SK-N-MC (cell line): ENCODE results near the gene PDE4D.
A peak's percentile ranks its signal among the peaks of the same experiment; 100 is the strongest.

Experiments used
- EZH2 ChIP-seq: fragments of 200-600 bp; sonication (generic); IDR thresholded peaks from one replicate; pipeline ENCODE4 v1.6.1; 2017; ENCODE audit warnings: antibody characterized with exemption
- FOXP2 ChIP-seq: optimal IDR thresholded peaks from 2 replicates; pipeline ENCODE3; 2011; ENCODE audit warnings: mild to moderate bottlenecking, moderate library complexity; ENCODE audit not compliant: insufficient read depth; ENCODE audit errors: extremely low read length, control extremely low read depth
- POLR2AphosphoS5 ChIP-seq: IDR thresholded peaks from 2 replicates; pipeline ENCODE4 v1.6.1; 2012; ENCODE audit warnings: mild to moderate bottlenecking, low read depth, low read length, borderline replicate concordance

GRCh38 chr5:59266410-59266809 lies 627.1 kb downstream of the PDE4D start:
- TF ChIP-seq EZH2 (no peak), POLR2AphosphoS5 (no peak), FOXP2 (peak; percentile 24)
